K562 (cell line): ENCODE data around the gene ROBO2. TPM values are rescaled to one million over a fixed set of nuclear protein-coding genes. Genes with fewer than 3 reads are reported as not detected.
A peak's percentile ranks its signal among the peaks of the same experiment; 100 is the strongest.
"Not testable (repeated sequence)": the region's sequence is repeated elsewhere in the genome, so short reads cannot be mapped to it uniquely, and the experiment has no call there.

Experiments
- ATAC-seq: fragments of 200-7000 bp; cut with Tn5 transposase; 3 replicates; pipeline ENCODE4 v1.9.1; 2020; ENCODE audit warnings: moderate library complexity
- BruUV-seq: library from RNA; stranded (reverse); fragments of 400-500 nt; replicated peaks from 2 replicates; lab custom pipeline; 2021; lab: Mats Ljungman, UMichigan
- CTCF ChIA-PET: fragments of 300-600 bp; formaldehyde crosslinking; extraction: SDS; loops from one replicate; lab custom pipeline; 2021; ENCODE audit warnings: low intra/inter-chr PET ratio; lab: Yijun Ruan, JAX
- POLR2A ChIA-PET: fragments of 300-600, 350-650 bp; sonication (Branson Sonifier 250); formaldehyde crosslinking; extraction: SDS; loops from one replicate; lab custom pipeline; 2021; ENCODE audit warnings: antibody characterized with exemption, inconsistent platforms; lab: Yijun Ruan, JAX
- DNase-seq, 4 experiments: peaks; one replicate each; pipeline versions ENCODE4 v3.0.0 to v3.0.0-alpha.2; 2011 to 2018; ENCODE audit warnings: low spot score in 3 of 4, mixed read lengths in 3 of 4; ENCODE audit errors: extremely low read depth in 1 of 4
- FAIRE-seq: peaks from 2 replicates; lab custom pipeline; 2011; peaks lifted over from hg19 to GRCh38; lab: Jason Lieb, UNC
- H2AFZ ChIP-seq: 2 replicates; pipeline ENCODE4 v1.6.0; 2011; ENCODE audit warnings: low read depth, low read length, control low read depth, inconsistent platforms
- H3K27ac ChIP-seq: fragments of 200-600 bp; 3 replicates; pipeline ENCODE4 v1.8.0; 2011; ENCODE audit warnings: low read depth, mild to moderate bottlenecking, control low read depth, inconsistent platforms, low read length, moderate library complexity, mixed read lengths; ENCODE audit errors: extremely low read depth
- H3K27me3 ChIP-seq, 2 experiments: fragments of 300-600 bp in 1 of 2; 2 replicates in 1 of 2; 3 replicates in 1 of 2; pipeline versions ENCODE4 v1.6.0 to v1.8.0; 2011; ENCODE audit warnings: inconsistent platforms in 2 of 2, low read length in 2 of 2, mild to moderate bottlenecking in 1 of 2, mixed read lengths in 1 of 2, moderate library complexity in 1 of 2; ENCODE audit not compliant: control insufficient read depth in 2 of 2, insufficient read depth in 2 of 2
- H3K36me3 ChIP-seq: fragments of 300-600 bp; 3 replicates; pipeline ENCODE4 v1.8.0; 2011; ENCODE audit warnings: mild to moderate bottlenecking, low read length, inconsistent platforms; ENCODE audit not compliant: control insufficient read depth, insufficient read depth
- H3K4me1 ChIP-seq, 2 experiments: fragments of 200-600 bp in 1 of 2; replicated peaks in 1 of 2; 2 replicates in 1 of 2; 3 replicates in 1 of 2; pipeline versions ENCODE4 v1.5.1 to v1.8.0; 2011; ENCODE audit warnings: inconsistent platforms in 2 of 2, low read length in 2 of 2, mild to moderate bottlenecking in 1 of 2, mixed read lengths in 1 of 2, moderate library complexity in 1 of 2; ENCODE audit not compliant: control insufficient read depth in 2 of 2, insufficient read depth in 2 of 2
- H3K4me2 ChIP-seq: 2 replicates; pipeline ENCODE4 v1.6.1; 2011; ENCODE audit warnings: low read length, control low read depth, inconsistent platforms, mixed read lengths; ENCODE audit not compliant: insufficient read depth
- H3K4me3 ChIP-seq: fragments of 200-600 bp; sonication (generic), shearing (Covaris generic); 2 replicates; pipeline ENCODE4 v1.5.1; 2016; ENCODE audit warnings: control low read depth, inconsistent platforms
- H3K79me2 ChIP-seq: fragments of 200-600 bp; 3 replicates; pipeline ENCODE4 v1.8.0; 2011; ENCODE audit warnings: low read length, inconsistent platforms; ENCODE audit not compliant: control insufficient read depth, insufficient read depth
- H3K9ac ChIP-seq, 2 experiments: 2 replicates each; pipeline versions ENCODE4 v1.6.0 to v1.6.1; 2011; ENCODE audit warnings: low read depth in 2 of 2, low read length in 2 of 2, control low read depth in 1 of 2, inconsistent platforms in 1 of 2, mild to moderate bottlenecking in 1 of 2, mixed read lengths in 1 of 2; ENCODE audit not compliant: insufficient read depth in 1 of 2
- H3K9me1 ChIP-seq: one replicate; pipeline ENCODE4 v1.6.0; 2011; ENCODE audit warnings: inconsistent platforms, mild to moderate bottlenecking, low read length, moderate library complexity; ENCODE audit not compliant: control insufficient read depth, insufficient read depth
- H3K9me3 ChIP-seq: replicated peaks from 2 replicates; pipeline ENCODE4 v1.5.1; 2011; ENCODE audit warnings: low read depth, low read length, inconsistent platforms; ENCODE audit not compliant: control insufficient read depth, insufficient read depth
- H4K20me1 ChIP-seq: replicated peaks from 2 replicates; pipeline ENCODE4 v1.6.1; 2011; ENCODE audit warnings: low read length, inconsistent platforms, mixed read lengths; ENCODE audit not compliant: control insufficient read depth, insufficient read depth
- EZH2 ChIP-seq: IDR thresholded peaks from 2 replicates; pipeline ENCODE4 v1.6.1; 2012; ENCODE audit warnings: low read depth, mild to moderate bottlenecking, inconsistent platforms, low read length, borderline replicate concordance
- JUNB ChIP-seq: fragments of 450-650 bp; formaldehyde crosslinking; conservative IDR thresholded peaks from 2 replicates; pipeline ENCODE4 v1.4.0; 2020; ENCODE audit warnings: mild to moderate bottlenecking
- MEF2A ChIP-seq: IDR thresholded peaks from 2 replicates; pipeline ENCODE4 v1.6.1; 2011; ENCODE audit warnings: low read depth, mild to moderate bottlenecking, low read length, moderate library complexity; ENCODE audit not compliant: control insufficient read depth
- RBM25 ChIP-seq: fragments of 200-400 bp; formaldehyde crosslinking; IDR thresholded peaks from 2 replicates; pipeline ENCODE4 v1.6.1; 2018; ENCODE audit warnings: low read length, low read depth, moderate library complexity; ENCODE audit not compliant: severe bottlenecking
- RBM39 ChIP-seq: fragments of 200-400 bp; formaldehyde crosslinking; optimal IDR thresholded peaks from 2 replicates; pipeline ENCODE3; 2018; ENCODE audit warnings: low read depth, low read length
- SAFB ChIP-seq: fragments of 200-400 bp; formaldehyde crosslinking; IDR thresholded peaks from 2 replicates; pipeline ENCODE4 v1.6.1; 2017; ENCODE audit warnings: low read depth, low read length, borderline replicate concordance
- SMARCA5 ChIP-seq: fragments of 450-650 bp; IDR thresholded peaks from 2 replicates; pipeline ENCODE4 v1.6.1; 2016
- TOE1 ChIP-seq, 2 experiments: fragments of 450-650 bp in 1 of 2; sonication (generic) in 1 of 2; formaldehyde crosslinking in 1 of 2; IDR thresholded peaks; 2 replicates each; pipeline versions ENCODE4 v1.7.1 to v1.8.0; 2016 to 2022; ENCODE audit warnings: borderline replicate concordance in 2 of 2, mild to moderate bottlenecking in 2 of 2, antibody characterized with exemption in 1 of 2, inconsistent platforms in 1 of 2, low read depth in 1 of 2, missing genetic modification reagents in 1 of 2, moderate library complexity in 1 of 2
- ZNF263 ChIP-seq: sonication (generic); formaldehyde crosslinking; IDR thresholded peaks from 2 replicates; pipeline ENCODE4 v1.8.0; 2022; ENCODE audit warnings: mild to moderate bottlenecking, missing genetic modification reagents, borderline replicate concordance
- ZNF780A ChIP-seq: fragments of 250-450 bp; sonication (Bioruptor Pico); IDR thresholded peaks from 2 replicates; pipeline ENCODE4 v1.5.0; 2021; ENCODE audit warnings: mild to moderate bottlenecking
- ZNF785 ChIP-seq: fragments of 250-450 bp; sonication (Bioruptor Pico); IDR thresholded peaks from 2 replicates; pipeline ENCODE4 v1.4.0; 2020; ENCODE audit warnings: mild to moderate bottlenecking
- WGBS: fragments of 100-300 bp; shearing (Covaris generic); methylation state at CpG from one replicate; pipeline ENCODE4 v1.1.6; 2016; ENCODE audit warnings: low coverage, mixed read lengths; ENCODE audit not compliant: insufficient coverage; ENCODE audit errors: missing lambda C conversion rate; 5-methylcytosine and 5-hydroxymethylcytosine counted together
- in situ Hi-C: fragments of 300-500 bp; cut with MboI; formaldehyde crosslinking; loops from 4 replicates; pipeline ENCODE4 v1.15.0; 2018; ENCODE audit warnings: inconsistent platforms, mixed read lengths
- intact Hi-C: fragments of 100-400 bp; cut with micrococcal nuclease; formaldehyde crosslinking; loops from 2 replicates; pipeline ENCODE4 v1.14.2; 2022
- polyA plus RNA-seq, 8 experiments: library from polyadenylated mRNA; depleted of rRNA in 4 of 8; stranded (reverse) in 5 of 8; unstranded in 3 of 8; fragments of >200 nt; fragmentation: Nextera tagmentation in 2 of 8; fragmentation: Illumina TruSeq in 1 of 8; extraction: Ambion mirVana in 2 of 8; extraction: Trizol in 1 of 8; gene quantifications; 2 replicates each; pipeline versions ENCODE4 v1.2.1 to v1.2.3, GENCODE V29; 2011 to 2014; ENCODE audit warnings: inconsistent platforms in 1 of 8, missing spikeins in 1 of 8
- total RNA-seq, 7 experiments: library from RNA; depleted of rRNA in 6 of 7; stranded (reverse); fragments of >200 nt in 6 of 7; fragmentation: Illumina TruSeq in 2 of 7; extraction: Trizol in 2 of 7; gene quantifications; 2 replicates each; pipeline versions ENCODE4 v1.2.1 to v1.2.3, GENCODE V29; 2011 to 2021; ENCODE audit warnings: low replicate concordance in 1 of 7
- TF ChIP-seq, protein P1 (sequence below): sonication (generic); formaldehyde crosslinking; IDR thresholded peaks from 2 replicates; pipeline ENCODE4 v1.4.0; 2020; ENCODE audit warnings: mild to moderate bottlenecking, missing genetic modification reagents

Gene ROBO2
- total and polyA plus RNA-seq, 9 of the 15 experiments (the other 6 are each of a cell fraction or from before 2014, with no cell fraction given), result 0.84 to 3.0 (median 1.7) TPM

DNA sequence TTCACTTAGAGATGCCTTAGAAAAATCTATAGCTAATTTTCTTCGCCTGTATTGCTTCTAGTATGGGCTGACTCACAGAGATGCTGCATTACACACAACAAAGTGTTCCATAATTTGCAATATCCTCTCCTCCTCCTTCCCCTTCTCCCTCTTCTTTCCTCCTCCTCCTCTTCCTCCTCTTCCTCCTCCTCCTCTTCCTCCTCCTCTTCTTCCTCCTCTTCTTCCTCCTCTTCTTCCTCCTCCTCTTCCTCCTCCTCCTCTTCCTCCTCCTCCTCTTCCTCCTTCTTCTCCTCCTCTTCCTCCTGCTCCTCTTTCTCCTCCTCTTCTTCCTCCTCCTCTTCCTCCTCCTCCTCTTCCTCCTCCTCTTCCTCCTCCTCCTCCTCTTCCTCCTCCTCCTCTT is 370.4 kb downstream of the ROBO2 start:
- not testable (repeated sequence) for FAIRE-seq

DNA sequence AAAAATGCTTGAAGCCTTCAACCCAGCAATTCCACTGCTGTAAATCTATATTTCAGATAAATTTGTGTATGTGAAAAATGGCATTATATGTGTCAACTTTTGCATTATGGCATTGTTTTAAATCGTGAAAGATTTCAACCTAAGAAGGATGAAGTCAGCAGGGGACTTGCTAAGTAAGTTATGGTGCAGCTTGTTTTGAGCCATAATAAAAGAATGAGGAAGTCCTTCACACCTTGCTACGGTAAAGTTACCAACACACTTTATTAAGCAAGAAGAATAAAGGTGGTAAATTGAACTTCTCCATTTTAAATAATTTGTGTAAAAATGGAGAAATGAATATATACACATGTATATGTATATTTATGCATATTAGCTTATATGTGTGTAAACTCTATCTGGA is 371.4 kb downstream of the ROBO2 start:
- Histone ChIP-seq H3K4me3 (no peak overlapping the region), H3K9ac (no peak overlapping the region), H3K79me2 (no peaks in the 10 kb centered on the region), H3K4me2 (no peak overlapping the region), H2AFZ (no peak overlapping the region), H3K9me3 (no peaks in the 10 kb centered on the region), H3K27me3 (no peaks in the 10 kb centered on the region), H3K27ac (no peak overlapping the region), H4K20me1 (no peaks in the 10 kb centered on the region), H3K9me1 (no peaks in the 10 kb centered on the region), H3K4me1 (no peaks in the 10 kb centered on the region), H3K36me3 (no peaks in the 10 kb centered on the region)
- no TSS peak for BruUV-seq
- WGBS, result 0% methylated on average over 2 of the region's 2 CpGs
- ChIA-PET CTCF (no interaction called here), POLR2A (no interaction called here)
- ATAC-seq, result no peak
- in situ Hi-C loops, result no loop called here
- no peak for DNase-seq
- FAIRE-seq, result no peak
- TF ChIP-seq RBM25 (no peak), SAFB (no peak), JUNB (no peak), ZNF785 (no peak), RBM39 (no peak), ZNF780A (CRISPR knock-in tag) (no peak), MEF2A (no peak), SMARCA5 (no peak), TOE1 (IDR thresholded peaks at IDR 0.05; ENCODE audit: borderline replicate concordance) (no peak), TOE1 (CRISPR knock-in tag; IDR thresholded peaks at IDR 0.05; ENCODE audit: borderline replicate concordance, low read depth) (no peak), EZH2 (no peak)
- TF ChIP-seq, protein P1, sequence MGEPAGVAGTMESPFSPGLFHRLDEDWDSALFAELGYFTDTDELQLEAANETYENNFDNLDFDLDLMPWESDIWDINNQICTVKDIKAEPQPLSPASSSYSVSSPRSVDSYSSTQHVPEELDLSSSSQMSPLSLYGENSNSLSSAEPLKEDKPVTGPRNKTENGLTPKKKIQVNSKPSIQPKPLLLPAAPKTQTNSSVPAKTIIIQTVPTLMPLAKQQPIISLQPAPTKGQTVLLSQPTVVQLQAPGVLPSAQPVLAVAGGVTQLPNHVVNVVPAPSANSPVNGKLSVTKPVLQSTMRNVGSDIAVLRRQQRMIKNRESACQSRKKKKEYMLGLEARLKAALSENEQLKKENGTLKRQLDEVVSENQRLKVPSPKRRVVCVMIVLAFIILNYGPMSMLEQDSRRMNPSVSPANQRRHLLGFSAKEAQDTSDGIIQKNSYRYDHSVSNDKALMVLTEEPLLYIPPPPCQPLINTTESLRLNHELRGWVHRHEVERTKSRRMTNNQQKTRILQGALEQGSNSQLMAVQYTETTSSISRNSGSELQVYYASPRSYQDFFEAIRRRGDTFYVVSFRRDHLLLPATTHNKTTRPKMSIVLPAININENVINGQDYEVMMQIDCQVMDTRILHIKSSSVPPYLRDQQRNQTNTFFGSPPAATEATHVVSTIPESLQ (CRISPR knock-in tag), result no peak
- intact Hi-C loops, result no loop called here

More for the DNA sequence above, 370.4 kb downstream of the ROBO2 start:
- POLR2A ChIA-PET, H3K79me2 ChIP-seq, BruUV-seq, CTCF ChIA-PET, H3K4me1 ChIP-seq, H2AFZ ChIP-seq, H3K36me3 ChIP-seq, DNase-seq, intact Hi-C loops, ATAC-seq, H3K9ac ChIP-seq, H3K4me3 ChIP-seq, in situ Hi-C loops, H3K27ac ChIP-seq, H4K20me1 ChIP-seq, H3K9me1 ChIP-seq, H3K4me2 ChIP-seq, H3K9me3 ChIP-seq, H3K27me3 ChIP-seq: not testable (repeated sequence)
- WGBS, result 14% methylated on average over 1 of the region's 1 CpG
- TF ChIP-seq ZNF263 (CRISPR knock-in tag), result peak; percentile 76
